HG03095 (cell line): ENCODE measurements around the gene GLCE.
A peak's percentile ranks its signal among the peaks of the same experiment; 100 is the strongest.

Experiments used
- ATAC-seq: cut with Tn5 transposase; IDR thresholded peaks from one replicate; pipeline ENCODE4 v1.9.1; 2021; ENCODE audit warnings: moderate library complexity; ENCODE audit not compliant: unreplicated experiment

GLCE gene

GRCh38 chr15:69160141-69160993, at the start of gene GLCE:
TSS of gene GLCE (plus strand) at chr15:69160635. CDS start at chr15:69255807, 95,172 bp downstream.
- ATAC-seq = peak; percentile 92

DNA sequence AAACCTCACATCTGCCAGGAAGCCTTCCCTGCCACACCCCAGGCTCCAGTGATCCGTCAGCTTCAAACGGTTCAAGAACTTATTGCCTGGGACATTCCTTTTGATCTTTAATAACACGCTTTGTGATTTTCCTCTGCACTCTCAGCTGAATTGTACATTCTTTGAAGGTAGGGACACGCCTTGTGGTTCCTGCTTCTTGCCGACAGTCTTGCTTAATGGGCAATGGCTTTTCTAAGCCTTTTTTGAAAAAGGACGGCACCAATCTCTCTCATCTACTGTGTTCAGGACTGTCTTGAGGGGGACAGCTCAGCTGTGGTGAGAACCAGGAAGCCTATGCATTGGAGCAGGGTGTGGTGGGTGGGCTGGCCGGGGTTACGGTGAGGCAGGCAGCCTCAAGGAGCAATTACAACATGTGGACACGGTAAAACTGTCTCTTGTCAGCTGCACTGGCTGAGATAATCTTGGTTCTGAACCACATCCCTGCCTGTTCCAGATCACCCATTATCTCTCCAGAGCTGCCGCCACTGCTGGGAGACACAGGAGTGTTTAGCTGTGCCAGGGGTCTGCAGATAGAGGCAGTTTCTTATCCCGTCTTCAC, 46.0 kb upstream of the GLCE start:
- no peak for ATAC-seq

- ATAC-seq = no peak
Observed at GRCh38 chr15:69115031-69115430, 45.4 kb upstream of the GLCE start.

DNA sequence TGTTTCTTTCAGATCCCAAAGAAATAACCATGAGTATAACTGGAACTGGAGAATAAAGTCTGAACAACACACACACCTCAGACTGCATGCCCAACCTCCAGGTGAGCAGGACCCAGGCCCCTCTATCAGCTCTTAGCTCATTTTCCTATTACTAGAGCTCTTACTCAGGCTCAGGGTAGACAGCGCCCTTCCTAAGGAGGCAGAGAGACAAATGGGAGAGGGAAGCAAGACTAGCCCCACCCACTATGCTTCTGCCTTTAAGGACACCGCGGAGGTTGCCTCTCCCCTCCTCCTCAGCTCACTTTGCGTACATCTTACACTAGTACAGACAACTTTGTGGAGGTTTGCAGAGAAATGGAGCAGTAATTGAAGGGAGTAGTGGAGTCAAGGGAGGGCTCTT, 44.0 kb upstream of the GLCE start:
- ATAC-seq = no peak

- ATAC-seq = no peak
Observed at GRCh38 chr15:69117431-69117871, 43.0 kb upstream of the GLCE start.

DNA sequence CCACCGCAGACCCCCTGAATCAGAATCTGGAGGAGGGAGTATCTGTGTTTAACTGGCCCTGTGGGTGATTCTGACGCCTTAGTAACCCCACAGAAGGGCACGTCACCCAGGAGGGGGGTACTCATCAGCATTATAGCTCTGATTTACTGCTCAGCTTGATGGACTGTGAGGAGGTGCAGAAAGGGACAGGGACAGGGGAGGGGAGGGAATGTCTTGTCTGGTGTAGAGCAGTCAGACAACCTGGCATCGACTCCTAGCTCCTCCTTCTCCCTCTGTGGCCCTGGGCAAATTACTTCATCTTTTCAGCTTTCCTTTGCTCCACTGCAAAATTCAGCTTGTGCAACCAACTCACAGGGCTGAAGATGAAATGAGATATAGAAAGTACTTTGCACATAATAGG, 42.3 kb upstream of the GLCE start:
- ATAC-seq = no peak

- no peak for ATAC-seq
Observed at GRCh38 chr15:69119001-69119400, 41.4 kb upstream of the GLCE start.

- no peak for ATAC-seq
Observed at GRCh38 chr15:69119683-69120395, 40.6 kb upstream of the GLCE start.

- ATAC-seq = no peak
Observed at GRCh38 chr15:69120732-69121131, 39.7 kb upstream of the GLCE start.

DNA sequence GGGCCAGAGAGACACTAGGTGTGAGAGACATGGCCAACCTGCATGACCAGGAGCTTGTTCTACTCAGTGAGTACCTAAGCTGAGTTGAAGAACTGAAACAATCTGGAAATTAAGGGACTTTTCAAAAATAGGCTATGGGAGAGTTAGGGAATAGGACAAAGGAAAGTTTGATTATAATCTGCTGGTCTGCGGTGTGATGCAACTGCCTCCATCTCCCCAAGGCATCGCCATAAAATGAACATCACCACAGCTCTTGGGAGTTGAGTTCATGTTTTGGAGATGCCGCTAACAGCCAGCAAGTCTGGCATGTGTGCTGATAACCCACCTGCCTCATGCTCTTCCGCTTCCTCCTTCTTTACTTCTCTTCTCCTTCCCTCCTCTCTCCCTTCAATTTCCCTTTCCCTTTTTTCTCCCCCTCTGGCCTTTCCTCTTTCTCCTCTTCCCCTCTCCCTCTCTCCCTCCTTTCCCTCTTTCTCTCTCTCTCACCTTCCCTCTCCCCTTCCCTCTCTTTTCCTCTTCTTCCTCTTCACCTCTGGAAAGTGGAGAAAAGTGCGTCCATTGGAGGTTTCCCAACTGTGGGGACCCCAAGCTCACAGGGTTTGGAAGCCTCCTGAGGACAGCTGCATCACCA, 39.1 kb upstream of the GLCE start:
- ATAC-seq = no peak

- ATAC-seq = no peak
Observed at GRCh38 chr15:69125236-69125635, 35.2 kb upstream of the GLCE start.

- ATAC-seq = no peak
Observed at GRCh38 chr15:69126054-69126469, 34.4 kb upstream of the GLCE start.

GRCh38 chr15:69127306-69127705, 33.1 kb upstream of the GLCE start:
- no peak for ATAC-seq

GRCh38 chr15:69128667-69129311, 31.6 kb upstream of the GLCE start:
- no peak for ATAC-seq

DNA sequence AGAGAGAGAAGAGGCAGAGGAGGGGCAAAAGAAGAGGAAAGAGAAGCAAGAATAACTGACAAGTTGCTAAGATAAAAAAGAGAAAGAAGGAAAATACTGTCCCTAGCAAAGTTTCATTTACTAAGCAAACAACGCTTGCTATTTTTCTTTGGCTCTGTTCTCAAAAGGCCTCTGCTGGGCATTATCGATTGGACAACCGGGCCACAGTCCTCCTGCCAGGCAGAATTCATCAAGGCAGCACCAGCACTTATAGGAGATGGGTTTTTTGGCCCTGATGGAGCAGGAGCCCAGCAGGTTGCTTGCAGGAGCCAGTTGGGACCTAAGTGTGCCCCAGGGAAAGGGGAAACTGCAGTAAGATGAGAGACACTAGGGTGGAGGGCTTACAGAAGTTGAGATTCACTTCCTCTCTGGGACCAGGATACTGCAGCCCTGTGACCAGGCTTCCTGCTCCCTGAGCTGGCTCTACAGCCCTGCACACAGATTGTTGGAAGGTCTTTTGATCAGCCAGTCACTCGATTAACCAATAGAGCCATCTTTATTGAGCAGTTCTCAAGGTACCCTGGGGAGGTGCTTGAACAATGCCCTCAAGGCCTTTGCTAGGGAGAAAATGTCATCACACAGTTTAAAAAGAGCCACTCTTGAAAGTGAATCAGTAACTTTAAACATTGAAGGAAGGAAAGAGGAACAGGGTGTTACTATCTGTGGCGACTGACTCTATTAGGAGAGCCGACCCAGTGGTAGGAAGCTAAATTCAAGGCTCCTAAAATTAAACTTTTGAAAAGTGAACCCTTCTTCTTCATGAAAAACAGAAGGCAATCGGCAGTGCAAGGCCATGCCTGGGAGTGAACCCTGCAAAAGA, 28.8 kb upstream of the GLCE start:
- ATAC-seq = no peak

- no peak for ATAC-seq
Observed at GRCh38 chr15:69132430-69132829, 28.0 kb upstream of the GLCE start.

GRCh38 chr15:69132977-69133861, 27.2 kb upstream of the GLCE start:
- ATAC-seq = no peak

DNA sequence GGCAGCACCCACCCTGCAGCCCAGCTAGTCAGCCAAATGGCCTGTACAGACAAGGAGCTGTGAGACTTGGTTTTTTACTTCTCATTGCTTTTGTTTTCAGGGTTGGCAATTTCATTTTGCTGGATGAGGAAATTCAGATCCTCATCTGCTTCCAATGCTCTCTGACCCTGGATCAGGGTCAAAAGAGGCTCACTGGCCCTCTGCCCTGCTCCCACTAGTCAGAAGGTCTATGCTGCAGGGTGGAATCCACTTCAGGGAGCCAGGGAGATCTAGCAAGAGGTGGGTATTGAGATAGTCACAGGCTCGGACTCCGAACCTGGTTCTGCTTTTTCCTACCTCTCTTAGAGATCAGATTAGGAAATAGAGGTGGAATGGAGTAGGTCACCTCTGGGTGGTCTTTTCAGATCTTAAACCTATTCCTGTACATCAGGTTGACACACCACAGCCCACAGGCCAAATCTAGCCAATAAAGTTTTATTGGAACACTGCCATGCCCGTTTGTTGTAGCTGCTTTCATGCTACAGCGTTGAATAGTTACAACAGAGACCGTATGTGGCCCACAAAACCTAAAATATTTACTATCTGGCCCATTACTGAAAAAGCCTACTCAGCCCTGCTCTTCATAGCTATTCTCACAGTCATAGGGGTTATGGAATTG, 26.4 kb upstream of the GLCE start:
- no peak for ATAC-seq
